Neuronal stem cell (in vitro differentiated cells): ENCODE measurements around the gene PPP6R3.

Source experiments
- DNase-seq: peaks from one replicate; pipeline ENCODE4 v3.0.0-alpha.2; 2013; ENCODE audit warnings: low spot score
- H2AFZ ChIP-seq: one replicate; pipeline ENCODE4 v1.6.1; 2013; ENCODE audit warnings: mild to moderate bottlenecking, low read length, inconsistent platforms
- H2AK5ac ChIP-seq: 2 replicates; pipeline ENCODE4 v1.6.1; 2013; ENCODE audit warnings: low read depth, mild to moderate bottlenecking, inconsistent platforms, low read length, moderate library complexity, mixed read lengths
- H2BK120ac ChIP-seq: 2 replicates; pipeline ENCODE4 v1.6.1; 2013; ENCODE audit warnings: low read depth, mild to moderate bottlenecking, inconsistent platforms, low read length, moderate library complexity, mixed read lengths
- H2BK12ac ChIP-seq: one replicate; pipeline ENCODE4 v1.6.1; 2013; ENCODE audit warnings: low read length, inconsistent platforms
- H2BK15ac ChIP-seq: 2 replicates; pipeline ENCODE4 v1.6.1; 2013; ENCODE audit warnings: mild to moderate bottlenecking, low read length, inconsistent platforms, mixed read lengths
- H2BK5ac ChIP-seq: one replicate; pipeline ENCODE4 v1.6.1; 2013; ENCODE audit warnings: inconsistent platforms, mild to moderate bottlenecking, low read length, moderate library complexity
- H3K14ac ChIP-seq: one replicate; pipeline ENCODE4 v1.6.1; 2013; ENCODE audit warnings: low read length, inconsistent platforms
- H3K18ac ChIP-seq: 2 replicates; pipeline ENCODE4 v1.6.1; 2013; ENCODE audit warnings: low read length, inconsistent platforms
- H3K23ac ChIP-seq: 2 replicates; pipeline ENCODE4 v1.6.1; 2013; ENCODE audit warnings: low read depth, mild to moderate bottlenecking, mixed read lengths, low read length, inconsistent platforms; ENCODE audit not compliant: poor library complexity
- H3K27ac ChIP-seq: replicated peaks from 3 replicates; pipeline ENCODE4 v1.5.1; 2013; ENCODE audit warnings: low read length, inconsistent platforms
- H3K27me3 ChIP-seq, 3 experiments: 2 replicates each; pipeline ENCODE4 v1.6.1; 2013; ENCODE audit warnings: low read length in 3 of 3, mild to moderate bottlenecking in 2 of 3, inconsistent platforms in 1 of 3, low read depth in 1 of 3, mixed read lengths in 1 of 3, moderate library complexity in 1 of 3; ENCODE audit not compliant: control insufficient read depth in 3 of 3, insufficient read depth in 3 of 3
- H3K36me3 ChIP-seq, 2 donors: replicated peaks in 1 of 2; 2 replicates each; pipeline ENCODE4 v1.6.1; 2013; ENCODE audit warnings: low read length in 2 of 2; ENCODE audit not compliant: control insufficient read depth in 2 of 2, insufficient read depth in 2 of 2
- H3K4ac ChIP-seq: 2 replicates; pipeline ENCODE4 v1.6.1; 2013; ENCODE audit warnings: inconsistent platforms, mild to moderate bottlenecking, low read length, moderate library complexity
- H3K4me1 ChIP-seq, 2 donors: 1 replicate in 1 of 2; 2 replicates in 1 of 2; pipeline ENCODE4 v1.6.1; 2013; ENCODE audit warnings: low read length in 2 of 2, low read depth in 1 of 2; ENCODE audit not compliant: control insufficient read depth in 2 of 2, insufficient read depth in 1 of 2
- H3K4me2 ChIP-seq: one replicate; pipeline ENCODE4 v1.6.1; 2013; ENCODE audit warnings: mild to moderate bottlenecking, low read length, inconsistent platforms; ENCODE audit not compliant: insufficient read depth, poor library complexity, severe bottlenecking
- H3K4me3 ChIP-seq, 2 donors: 2 replicates each; pipeline ENCODE4 v1.5.1; 2013; ENCODE audit warnings: low read length in 2 of 2, mild to moderate bottlenecking in 2 of 2, inconsistent platforms in 1 of 2, moderate library complexity in 1 of 2
- H3K79me1 ChIP-seq: one replicate; pipeline ENCODE4 v1.6.1; 2013; ENCODE audit warnings: low read depth, mild to moderate bottlenecking, inconsistent platforms, low read length, moderate library complexity
- H3K9ac ChIP-seq: one replicate; pipeline ENCODE4 v1.6.1; 2013; ENCODE audit warnings: mild to moderate bottlenecking, low read depth, low read length, inconsistent platforms; ENCODE audit not compliant: poor library complexity
- H3K9me3 ChIP-seq, 2 donors: replicated peaks in 1 of 2; 2 replicates each; pipeline versions ENCODE3 to v1.6.1; 2013; ENCODE audit warnings: low read length in 2 of 2, mild to moderate bottlenecking in 2 of 2, inconsistent platforms in 1 of 2, low read depth in 1 of 2, mixed read lengths in 1 of 2, moderate library complexity in 1 of 2; ENCODE audit not compliant: control insufficient read depth in 2 of 2, insufficient read depth in 1 of 2
- H4K8ac ChIP-seq: one replicate; pipeline ENCODE4 v1.6.1; 2013; ENCODE audit warnings: low read depth, mild to moderate bottlenecking, inconsistent platforms, low read length, moderate library complexity
- H4K91ac ChIP-seq: one replicate; pipeline ENCODE4 v1.6.1; 2013; ENCODE audit warnings: low read length, low read depth, mild to moderate bottlenecking, inconsistent platforms; ENCODE audit not compliant: poor library complexity
- WGBS, 2 donors: extraction: QIAGEN DNeasy Blood & Tissue Kit; methylation state at CpG; one replicate each; pipeline ENCODE4 v1.1.7; 2013; ENCODE audit warnings: missing lambda C conversion rate in 2 of 2, mixed read lengths in 1 of 2; ENCODE audit not compliant: insufficient read length in 2 of 2, insufficient replicate concordance in 1 of 2; ENCODE audit errors: extremely low coverage in 2 of 2; 5-methylcytosine and 5-hydroxymethylcytosine counted together

PPP6R3 gene

GRCh38 chr11:68521969-68522652 lies 61.6 kb downstream of the PPP6R3 start:
- DNase-seq: no peak
- Histone ChIP-seq H3K4me3 (no peak overlapping the region), H2AFZ (no peak overlapping the region), H4K91ac (no peak overlapping the region), H2BK120ac (no peak overlapping the region), H2BK12ac (no peak overlapping the region), H3K79me1 (no peaks in the 10 kb centered on the region), H3K27me3 (no peaks in the 10 kb centered on the region), H3K23ac (no peak overlapping the region), H2AK5ac (no peak overlapping the region), H3K4me1 (no peaks in the 10 kb centered on the region), H3K9ac (no peak overlapping the region), H3K14ac (no peak overlapping the region), H3K4ac (no peak overlapping the region), H3K27ac (no peak overlapping the region), H3K9me3 (no peaks in the 10 kb centered on the region), H3K36me3 (peaks cover 15 to 89% of the 10 kb centered on the region in 2 donors), H2BK5ac (no peak overlapping the region), H4K8ac (no peak overlapping the region), H3K18ac (no peak overlapping the region), H2BK15ac (no peak overlapping the region), H3K4me2 (no peak overlapping the region)
- no CpG with 5 or more reads among the region's 4 CpGs for WGBS, 2 donors

DNA sequence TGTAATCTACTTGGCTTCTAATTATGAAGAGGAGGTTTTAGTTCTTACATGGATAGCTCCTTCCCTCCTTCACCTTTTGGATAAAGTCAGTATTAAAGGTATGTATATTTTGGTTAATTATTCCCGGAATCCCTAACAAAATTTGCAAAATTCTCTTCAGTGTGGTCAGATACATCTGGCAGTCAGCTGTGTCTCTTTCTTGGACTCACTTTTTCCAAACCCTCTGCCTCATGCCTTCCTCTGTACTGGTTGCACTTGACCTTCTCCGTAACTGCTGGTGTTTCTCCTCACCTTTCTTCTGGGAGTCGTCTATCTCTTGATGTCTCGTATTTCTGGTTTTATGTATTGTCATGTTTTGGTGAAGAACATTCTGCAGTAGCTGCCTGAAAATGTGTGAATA lies 62.5 kb downstream of the PPP6R3 start:
- Histone ChIP-seq H3K9me3 (no peaks in the 10 kb centered on the region), H3K18ac (no peak overlapping the region), H3K4me3 (no peak overlapping the region), H2BK12ac (no peak overlapping the region), H3K27ac (no peak overlapping the region), H3K4me2 (no peak overlapping the region), H3K4ac (no peak overlapping the region), H3K36me3 (peaks cover 20 to 96% of the 10 kb centered on the region in 2 donors), H2BK120ac (no peak overlapping the region), H2BK15ac (no peak overlapping the region), H2BK5ac (no peak overlapping the region), H2AFZ (no peak overlapping the region), H3K79me1 (no peaks in the 10 kb centered on the region), H3K9ac (no peak overlapping the region), H2AK5ac (no peak overlapping the region), H4K91ac (no peak overlapping the region), H3K4me1 (peaks cover 0 to 4% of the 10 kb centered on the region in 2 donors), H4K8ac (no peak overlapping the region), H3K23ac (no peak overlapping the region), H3K27me3 (no peaks in the 10 kb centered on the region), H3K14ac (no peak overlapping the region)
- WGBS, 2 donors: no CpG with 5 or more reads among the region's 4 CpGs
- no peak for DNase-seq

- WGBS, 2 donors: no CpG with 5 or more reads among the region's 3 CpGs
Observed at GRCh38 chr11:68523743-68524142, 63.2 kb downstream of the PPP6R3 start.

DNA sequence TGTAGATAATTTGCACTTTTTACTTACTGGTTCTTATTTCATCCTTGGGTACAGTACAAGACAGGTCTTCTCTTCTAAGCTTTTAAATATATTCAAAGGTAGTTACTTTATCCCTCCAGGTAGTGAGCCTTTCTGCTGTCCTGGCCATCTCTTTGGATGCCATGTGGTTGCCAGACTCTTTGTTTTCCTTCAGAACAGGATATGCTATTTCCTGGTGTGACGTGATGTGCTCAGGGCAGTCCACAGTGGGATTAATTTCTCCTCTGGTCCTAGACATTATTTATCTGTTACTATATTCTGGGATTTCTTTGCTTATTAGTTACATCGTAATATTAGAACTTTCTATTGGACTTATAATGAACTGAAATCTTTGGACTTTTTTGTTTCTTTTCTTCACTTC lies 63.7 kb downstream of the PPP6R3 start:
- Histone ChIP-seq H2AK5ac (no peak overlapping the region), H3K14ac (no peak overlapping the region), H3K79me1 (peaks cover 3% of the 10 kb centered on the region), H2BK120ac (no peak overlapping the region), H2BK5ac (no peak overlapping the region), H3K9ac (no peak overlapping the region), H3K27me3 (no peaks in the 10 kb centered on the region), H2AFZ (no peak overlapping the region), H3K36me3 (peaks cover 22 to 98% of the 10 kb centered on the region in 2 donors), H4K91ac (no peak overlapping the region), H2BK15ac (no peak overlapping the region), H3K4me2 (no peak overlapping the region), H3K23ac (no peak overlapping the region), H3K4me1 (peaks cover 0 to 4% of the 10 kb centered on the region in 2 donors), H3K9me3 (no peaks in the 10 kb centered on the region), H3K4me3 (no peak overlapping the region), H4K8ac (no peak overlapping the region), H3K18ac (no peak overlapping the region), H3K4ac (no peak overlapping the region), H2BK12ac (no peak overlapping the region), H3K27ac (no peak overlapping the region)
- DNase-seq: no peak
- WGBS, 2 donors: no CpG with 5 or more reads among the region's 2 CpGs

More at GRCh38 chr11:68523743-68524142, 63.2 kb downstream of the PPP6R3 start:
- Histone ChIP-seq H4K8ac (no peak overlapping the region), H3K36me3 (peaks cover 22 to 99% of the 10 kb centered on the region in 2 donors), H3K4me2 (no peak overlapping the region), H2BK15ac (no peak overlapping the region), H3K4me1 (peaks cover 0 to 4% of the 10 kb centered on the region in 2 donors), H2BK5ac (no peak overlapping the region), H3K9ac (no peak overlapping the region), H3K9me3 (no peaks in the 10 kb centered on the region), H3K79me1 (peaks cover 2% of the 10 kb centered on the region), H2BK12ac (no peak overlapping the region), H3K23ac (no peak overlapping the region), H3K18ac (no peak overlapping the region), H2BK120ac (no peak overlapping the region), H3K4me3 (no peak overlapping the region), H3K27ac (no peak overlapping the region), H2AFZ (no peak overlapping the region), H4K91ac (no peak overlapping the region), H2AK5ac (no peak overlapping the region), H3K4ac (no peak overlapping the region), H3K27me3 (no peaks in the 10 kb centered on the region), H3K14ac (no peak overlapping the region)
- DNase-seq: no peak
